ENCODE measurements around the gene MIDN. TPM values are rescaled to one million over a fixed set of nuclear protein-coding genes. Genes with fewer than 3 reads are reported as not detected.

The MIDN gene
- total RNA-seq, 1 donor from 2014 or later = 68.3 TPM

DNA sequence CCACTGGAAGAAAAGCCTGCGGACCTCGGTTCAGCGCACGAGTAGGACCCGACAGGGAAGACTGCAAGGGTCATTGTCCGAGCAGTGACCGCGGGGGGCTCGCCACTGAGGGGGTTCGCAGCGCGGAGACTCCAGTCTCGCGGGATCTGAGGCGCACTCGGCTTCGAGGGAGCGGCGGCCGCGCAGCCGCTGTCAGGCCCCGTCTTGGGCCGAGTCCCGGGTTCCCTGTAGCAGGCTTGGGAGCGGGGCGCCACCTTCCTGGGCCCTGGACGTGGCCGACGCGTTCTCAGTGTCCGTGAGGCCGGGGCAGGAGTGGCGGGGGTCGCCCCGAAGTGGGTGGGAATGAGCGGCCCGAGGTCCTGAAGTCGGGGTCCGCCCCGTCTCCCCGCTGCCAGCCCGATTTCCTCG is 26.5 kb downstream of the MIDN start:
- no peaks in the 10 kb centered on the region for H3K9me3 Mint-ChIP-seq (ENCODE audit: low read depth)
- TF ChIP-seq, protein P1, sequence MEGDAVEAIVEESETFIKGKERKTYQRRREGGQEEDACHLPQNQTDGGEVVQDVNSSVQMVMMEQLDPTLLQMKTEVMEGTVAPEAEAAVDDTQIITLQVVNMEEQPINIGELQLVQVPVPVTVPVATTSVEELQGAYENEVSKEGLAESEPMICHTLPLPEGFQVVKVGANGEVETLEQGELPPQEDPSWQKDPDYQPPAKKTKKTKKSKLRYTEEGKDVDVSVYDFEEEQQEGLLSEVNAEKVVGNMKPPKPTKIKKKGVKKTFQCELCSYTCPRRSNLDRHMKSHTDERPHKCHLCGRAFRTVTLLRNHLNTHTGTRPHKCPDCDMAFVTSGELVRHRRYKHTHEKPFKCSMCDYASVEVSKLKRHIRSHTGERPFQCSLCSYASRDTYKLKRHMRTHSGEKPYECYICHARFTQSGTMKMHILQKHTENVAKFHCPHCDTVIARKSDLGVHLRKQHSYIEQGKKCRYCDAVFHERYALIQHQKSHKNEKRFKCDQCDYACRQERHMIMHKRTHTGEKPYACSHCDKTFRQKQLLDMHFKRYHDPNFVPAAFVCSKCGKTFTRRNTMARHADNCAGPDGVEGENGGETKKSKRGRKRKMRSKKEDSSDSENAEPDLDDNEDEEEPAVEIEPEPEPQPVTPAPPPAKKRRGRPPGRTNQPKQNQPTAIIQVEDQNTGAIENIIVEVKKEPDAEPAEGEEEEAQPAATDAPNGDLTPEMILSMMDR (IDR thresholded peaks at IDR 0.05) = no peak
- H3K36me3 Mint-ChIP-seq (ENCODE audit: low read depth) = peaks cover 34% of the 10 kb centered on the region
- peak overlapping the region; percentile 58 for H3K4me3 Mint-ChIP-seq (ENCODE audit: unreplicated experiment)
- peak overlapping the region; percentile 82 for H3K27ac Mint-ChIP-seq (ENCODE audit: unreplicated experiment)
- H3K27me3 Mint-ChIP-seq (ENCODE audit: low read depth) = no peaks in the 10 kb centered on the region
- peaks cover 51% of the 10 kb centered on the region for H3K4me1 Mint-ChIP-seq (ENCODE audit: low read depth)
- no peak for DNase-seq (ENCODE audit: low spot score)

DNA sequence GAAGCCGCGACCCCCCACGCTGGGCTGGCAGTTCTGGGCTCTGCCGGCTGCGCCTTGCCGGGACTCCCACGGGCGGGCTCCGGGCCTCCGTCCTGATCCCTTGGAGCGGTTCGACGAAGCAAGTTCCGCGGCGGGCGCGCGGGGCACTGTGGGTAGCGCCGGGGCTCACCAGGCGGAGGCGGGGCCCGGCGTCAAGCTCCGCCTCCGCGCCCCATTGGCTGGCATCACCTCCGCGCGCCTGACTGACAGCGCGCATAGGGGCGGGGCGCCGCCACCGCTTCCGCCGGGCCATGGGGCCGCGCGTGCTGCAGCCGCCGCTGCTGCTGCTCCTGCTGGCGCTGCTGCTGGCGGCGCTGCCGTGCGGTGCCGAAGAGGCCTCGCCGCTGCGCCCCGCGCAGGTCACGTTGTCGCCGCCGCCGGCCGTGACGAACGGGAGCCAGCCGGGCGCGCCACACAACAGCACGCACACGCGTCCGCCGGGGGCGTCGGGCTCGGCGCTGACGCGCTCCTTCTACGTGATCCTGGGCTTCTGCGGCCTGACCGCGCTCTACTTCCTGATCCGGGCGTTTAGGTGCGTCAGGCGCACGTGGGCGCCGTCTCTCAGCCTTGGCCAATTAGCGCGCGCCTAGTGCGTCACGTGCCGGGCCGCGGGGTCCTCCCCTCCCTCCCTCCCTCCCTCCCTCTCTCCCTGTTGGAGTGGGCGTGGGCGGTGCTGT is 27.0 kb downstream of the MIDN start, which contains the start of gene FAM174C:
Gene FAM174C (plus strand): TSS at position 271 of the 716 bp plus-strand sequence. CDS start 20 bp downstream, at position 291.
- Mint-ChIP-seq H3K36me3 (ENCODE audit: low read depth) (peaks cover 31% of the 10 kb centered on the region), H3K4me3 (ENCODE audit: unreplicated experiment) (peak within 1 kb of the TSS; percentile 65), H3K27me3 (ENCODE audit: low read depth) (no peaks in the 10 kb centered on the region), H3K4me1 (ENCODE audit: low read depth) (peaks cover 47% of the 10 kb centered on the region), H3K27ac (ENCODE audit: unreplicated experiment) (peak within 1 kb of the TSS; percentile 92), H3K9me3 (ENCODE audit: low read depth) (no peaks in the 10 kb centered on the region)
- DNase-seq (ENCODE audit: low spot score) = no peak
- TF ChIP-seq, protein P1 (IDR thresholded peaks at IDR 0.05) = no peak

DNA sequence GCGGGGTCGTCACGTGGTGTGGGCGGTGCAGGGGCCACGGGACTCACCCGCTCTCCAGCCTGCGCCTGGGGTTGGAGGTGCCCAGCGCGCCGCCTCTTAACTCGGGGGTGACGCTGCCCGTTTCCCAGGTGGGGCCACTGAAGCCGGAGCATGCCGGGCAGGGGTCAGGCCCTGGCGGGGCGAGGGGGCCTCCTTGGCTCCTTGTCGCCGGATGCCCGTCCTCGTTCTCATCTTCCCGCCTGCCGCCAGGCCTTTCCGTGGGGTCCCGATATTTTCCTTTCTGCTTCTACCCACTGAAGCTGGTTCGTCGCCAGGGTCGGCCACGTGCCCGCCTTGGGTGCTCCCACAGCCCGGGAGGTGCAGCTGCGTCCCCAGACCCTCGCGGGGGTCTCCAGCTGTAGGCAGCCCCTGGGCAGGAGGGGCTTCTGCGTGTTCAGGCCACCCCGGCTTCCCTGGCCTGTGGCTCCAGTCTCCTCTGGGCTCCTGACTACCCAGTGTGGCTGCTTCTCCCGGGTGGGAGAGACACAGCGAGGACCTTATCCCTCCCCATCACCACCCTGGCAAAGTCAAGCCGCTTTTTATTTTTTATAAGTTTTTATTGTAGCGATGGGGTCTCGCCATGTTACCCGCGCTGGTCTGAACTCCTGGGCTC is 27.7 kb downstream of the MIDN start:
- Mint-ChIP-seq H3K4me1 (ENCODE audit: low read depth) (peaks cover 40% of the 10 kb centered on the region), H3K27ac (ENCODE audit: unreplicated experiment) (peak overlapping the region; percentile 92), H3K4me3 (ENCODE audit: unreplicated experiment) (peak overlapping the region; percentile 65), H3K9me3 (ENCODE audit: low read depth) (no peaks in the 10 kb centered on the region), H3K27me3 (ENCODE audit: low read depth) (no peaks in the 10 kb centered on the region), H3K36me3 (ENCODE audit: low read depth) (peaks cover 26% of the 10 kb centered on the region)
- no peak for DNase-seq (ENCODE audit: low spot score)
- TF ChIP-seq, protein P1 (IDR thresholded peaks at IDR 0.05) = no peak

DNA sequence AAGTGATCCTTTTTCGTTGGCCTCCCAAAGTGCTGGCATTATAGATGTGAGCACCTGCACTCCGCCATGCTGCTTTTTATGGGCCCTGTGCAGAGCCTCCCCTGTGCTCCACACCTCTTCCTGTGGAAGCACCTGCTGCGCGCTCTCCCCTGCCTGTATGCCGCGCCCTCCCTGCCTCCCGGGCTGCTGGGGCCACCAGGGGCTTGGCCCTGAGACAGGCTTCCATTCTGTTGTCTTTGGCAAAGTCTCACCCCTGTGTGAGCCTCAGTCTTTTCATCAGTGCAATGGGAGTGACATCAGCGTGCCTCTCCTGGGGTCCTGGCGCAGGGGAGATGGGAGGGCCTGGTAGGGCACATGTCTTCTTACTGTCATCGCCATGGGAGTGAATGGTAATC is 28.2 kb downstream of the MIDN start:
- no peaks in the 10 kb centered on the region for H3K27me3 Mint-ChIP-seq (ENCODE audit: low read depth)
- H3K4me1 Mint-ChIP-seq (ENCODE audit: low read depth) = peaks cover 35% of the 10 kb centered on the region
- no peak for DNase-seq (ENCODE audit: low spot score)
- TF ChIP-seq, protein P1 (IDR thresholded peaks at IDR 0.05) = no peak
- no peaks in the 10 kb centered on the region for H3K9me3 Mint-ChIP-seq (ENCODE audit: low read depth)
- peaks cover 21% of the 10 kb centered on the region for H3K36me3 Mint-ChIP-seq (ENCODE audit: low read depth)
- H3K4me3 Mint-ChIP-seq (ENCODE audit: unreplicated experiment) = peak overlapping the region; percentile 65
- H3K27ac Mint-ChIP-seq (ENCODE audit: unreplicated experiment) = peak overlapping the region; percentile 92

DNA sequence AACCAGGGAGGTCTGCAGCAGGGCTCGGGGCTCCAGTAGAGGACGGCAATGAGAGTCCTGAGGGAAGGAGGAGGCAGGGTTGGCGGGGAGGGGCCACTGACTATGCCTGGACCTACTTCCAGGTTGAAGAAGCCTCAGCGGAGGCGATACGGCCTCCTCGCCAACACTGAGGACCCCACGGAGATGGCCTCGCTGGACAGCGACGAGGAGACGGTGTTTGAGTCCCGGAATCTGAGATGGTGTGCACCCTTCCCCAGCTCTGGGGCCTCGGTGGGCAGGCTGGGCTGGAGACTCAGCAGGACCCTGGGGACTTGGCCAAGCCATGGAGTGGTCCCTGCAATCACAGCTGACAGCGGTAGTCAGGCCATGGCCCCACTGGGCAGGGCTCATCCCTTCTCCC is 28.7 kb downstream of the MIDN start:
- Mint-ChIP-seq H3K27ac (ENCODE audit: unreplicated experiment) (peak overlapping the region; percentile 92), H3K4me3 (ENCODE audit: unreplicated experiment) (peak overlapping the region; percentile 65), H3K4me1 (ENCODE audit: low read depth) (peaks cover 31% of the 10 kb centered on the region), H3K27me3 (ENCODE audit: low read depth) (no peaks in the 10 kb centered on the region), H3K9me3 (ENCODE audit: low read depth) (no peaks in the 10 kb centered on the region), H3K36me3 (ENCODE audit: low read depth) (peaks cover 17% of the 10 kb centered on the region)
- no peak for DNase-seq (ENCODE audit: low spot score)
- TF ChIP-seq, protein P1 (IDR thresholded peaks at IDR 0.05) = no peak
